Measurements from ENCODE around the gene KLHL29.

- no peak for TF ChIP-seq CTCF (IDR thresholded peaks at IDR 0.05)
- TF ChIP-seq POLR2AphosphoS5 (IDR thresholded peaks at IDR 0.05; ENCODE audit: low read depth, low read length): no peak
Observed at GRCh38 chr2:23506531-23507266, 121.7 kb downstream of the KLHL29 start.

Data from Panc1 (cell line).